HUES6 (cell line): Measurements from ENCODE around the gene TM2D3.

Experiments
- H3K27ac ChIP-seq: 2 replicates; pipeline ENCODE4 v1.7.0; 2013; ENCODE audit warnings: low read depth, mild to moderate bottlenecking, low read length, inconsistent platforms
- H3K27me3 ChIP-seq: 2 replicates; pipeline ENCODE4 v1.6.1; 2013; ENCODE audit warnings: low read length; ENCODE audit not compliant: control insufficient read depth, insufficient read depth
- H3K36me3 ChIP-seq: 2 replicates; pipeline ENCODE4 v1.6.1; 2013; ENCODE audit warnings: low read length; ENCODE audit not compliant: control insufficient read depth, insufficient read depth
- H3K4me1 ChIP-seq: 2 replicates; pipeline ENCODE4 v1.6.1; 2013; ENCODE audit warnings: low read length; ENCODE audit not compliant: control insufficient read depth, insufficient read depth
- H3K4me3 ChIP-seq: 2 replicates; pipeline ENCODE4 v1.5.1; 2013; ENCODE audit warnings: low read depth, low read length
- H3K9ac ChIP-seq: one replicate; pipeline ENCODE4 v1.6.1; 2013; ENCODE audit warnings: mild to moderate bottlenecking, low read length
- H3K9me3 ChIP-seq: 2 replicates; pipeline ENCODE4 v1.6.1; 2013; ENCODE audit warnings: low read depth, low read length; ENCODE audit not compliant: control insufficient read depth, insufficient read depth

TM2D3 gene

GRCh38 chr15:101676921-101677329 is 24.7 kb upstream of the TM2D3 start:
- H3K27ac ChIP-seq = no peak overlapping the region
- no peaks in the 10 kb centered on the region for H3K9me3 ChIP-seq
- H3K4me3 ChIP-seq = no peak overlapping the region
- no peaks in the 10 kb centered on the region for H3K27me3 ChIP-seq
- H3K4me1 ChIP-seq = peaks cover 3% of the 10 kb centered on the region; the same call in 1 of the 2 replicates
- no peak overlapping the region for H3K9ac ChIP-seq
- H3K36me3 ChIP-seq = peaks cover 7% of the 10 kb centered on the region

- Histone ChIP-seq H3K9ac (no peak overlapping the region), H3K27ac (no peak overlapping the region)
Measured at GRCh38 chr15:101675796-101676582, 23.8 kb upstream of the TM2D3 start.

GRCh38 chr15:101675015-101675414 is 22.8 kb upstream of the TM2D3 start:
- no peaks in the 10 kb centered on the region for H3K27me3 ChIP-seq
- H3K9me3 ChIP-seq = no peaks in the 10 kb centered on the region
- H3K4me1 ChIP-seq = peaks cover 3% of the 10 kb centered on the region; the same call in 1 of the 2 replicates
- H3K9ac ChIP-seq = no peak overlapping the region
- H3K4me3 ChIP-seq = no peak overlapping the region
- H3K27ac ChIP-seq = no peak overlapping the region
- peaks cover 15% of the 10 kb centered on the region for H3K36me3 ChIP-seq

More at GRCh38 chr15:101675796-101676582, 23.8 kb upstream of the TM2D3 start:
- peaks cover 3% of the 10 kb centered on the region; the same call in 1 of the 2 replicates for H3K4me1 ChIP-seq
- no peak overlapping the region for H3K4me3 ChIP-seq
- H3K27me3 ChIP-seq = no peaks in the 10 kb centered on the region
- peaks cover 10% of the 10 kb centered on the region for H3K36me3 ChIP-seq
- H3K9me3 ChIP-seq = no peaks in the 10 kb centered on the region

GRCh38 chr15:101672298-101672697 is 20.1 kb upstream of the TM2D3 start:
- H3K27ac ChIP-seq = no peak overlapping the region
- no peaks in the 10 kb centered on the region for H3K9me3 ChIP-seq
- no peak overlapping the region for H3K9ac ChIP-seq
- peaks cover 3% of the 10 kb centered on the region; the same call in 1 of the 2 replicates for H3K4me1 ChIP-seq
- H3K27me3 ChIP-seq = no peaks in the 10 kb centered on the region
- peaks cover 15% of the 10 kb centered on the region for H3K36me3 ChIP-seq
- no peak overlapping the region for H3K4me3 ChIP-seq

- H3K9ac ChIP-seq = no peak overlapping the region
- H3K36me3 ChIP-seq = peaks cover 15% of the 10 kb centered on the region
- H3K27ac ChIP-seq = no peak overlapping the region
- no peaks in the 10 kb centered on the region for H3K27me3 ChIP-seq
- H3K4me1 ChIP-seq = no peaks in the 10 kb centered on the region
- no peak overlapping the region for H3K4me3 ChIP-seq
- H3K9me3 ChIP-seq = peaks cover 3% of the 10 kb centered on the region; the same call in 1 of the 2 replicates
Measured at GRCh38 chr15:101669744-101670143, 17.6 kb upstream of the TM2D3 start.

GRCh38 chr15:101667881-101668280 is 15.7 kb upstream of the TM2D3 start:
- Histone ChIP-seq H3K4me3 (no peak overlapping the region), H3K4me1 (no peaks in the 10 kb centered on the region), H3K36me3 (peaks cover 10% of the 10 kb centered on the region), H3K27ac (no peak overlapping the region), H3K27me3 (no peaks in the 10 kb centered on the region), H3K9ac (no peak overlapping the region), H3K9me3 (peaks cover 3% of the 10 kb centered on the region; the same call in 1 of the 2 replicates)

- no peak overlapping the region for H3K4me3 ChIP-seq
- no peak overlapping the region for H3K27ac ChIP-seq
- H3K4me1 ChIP-seq = peaks cover 2% of the 10 kb centered on the region; the same call in 1 of the 2 replicates
- H3K9me3 ChIP-seq = peaks cover 3% of the 10 kb centered on the region; the same call in 1 of the 2 replicates
- no peak overlapping the region for H3K9ac ChIP-seq
- no peaks in the 10 kb centered on the region for H3K27me3 ChIP-seq
- H3K36me3 ChIP-seq = no peaks in the 10 kb centered on the region
Measured at GRCh38 chr15:101664303-101664913, 12.2 kb upstream of the TM2D3 start.

- no peaks in the 10 kb centered on the region for H3K36me3 ChIP-seq
- no peak overlapping the region for H3K4me3 ChIP-seq
- no peaks in the 10 kb centered on the region for H3K27me3 ChIP-seq
- no peak overlapping the region for H3K9ac ChIP-seq
- H3K27ac ChIP-seq = no peak overlapping the region
- peaks cover 3% of the 10 kb centered on the region; the same call in 1 of the 2 replicates for H3K9me3 ChIP-seq
- H3K4me1 ChIP-seq = peaks cover 4% of the 10 kb centered on the region; the same call in 1 of the 2 replicates
Measured at GRCh38 chr15:101662203-101662602, 10.0 kb upstream of the TM2D3 start.

- Histone ChIP-seq H3K4me1 (peaks cover 4% of the 10 kb centered on the region; the same call in 1 of the 2 replicates), H3K27ac (no peak overlapping the region), H3K4me3 (no peak overlapping the region), H3K9me3 (peaks cover 2% of the 10 kb centered on the region; the same call in 1 of the 2 replicates), H3K36me3 (peaks cover 3% of the 10 kb centered on the region; the same call in 1 of the 2 replicates), H3K27me3 (no peaks in the 10 kb centered on the region), H3K9ac (no peak overlapping the region)
Measured at GRCh38 chr15:101660005-101660404, 7.8 kb upstream of the TM2D3 start.

GRCh38 chr15:101657968-101658784 is 6.0 kb upstream of the TM2D3 start:
- Histone ChIP-seq H3K27ac (no peak overlapping the region), H3K9ac (no peak overlapping the region), H3K9me3 (peaks cover 2% of the 10 kb centered on the region; the same call in 1 of the 2 replicates), H3K36me3 (peaks cover 3% of the 10 kb centered on the region; the same call in 1 of the 2 replicates), H3K4me1 (peaks cover 4% of the 10 kb centered on the region; the same call in 1 of the 2 replicates), H3K4me3 (no peak overlapping the region), H3K27me3 (no peaks in the 10 kb centered on the region)
